ENCODE data around the gene CRTAC1. TPM values are rescaled to one million over a fixed set of nuclear protein-coding genes. Genes with fewer than 3 reads are reported as not detected.

CRTAC1 gene
- 1 to 10 TPM in 7 of 9 donors, under 1 TPM in 2; 0.91 to 8.6 (median 1.7) TPM for total RNA-seq
- 1 to 10 TPM in 1 of 2 donors, under 1 TPM in 1; 0.38 to 2.0 TPM for polyA plus RNA-seq
- long read RNA-seq, donor 1, transcript CRTAC1-202 (15 exons, 2,348 nt): major isoform, 13 of 22 reads
- long read RNA-seq, donor 1, partial matches to known transcripts: 6 of 22 reads
- long read RNA-seq, donor 1, other reads (novel, unspliced or antisense): 1 of 22 reads
- long read RNA-seq, donor 2: 0 reads
- long read RNA-seq, donor 3, partial matches to known transcripts: 0 of 2 reads
- long read RNA-seq, donor 3, other reads (novel, unspliced or antisense): 0 of 2 reads

DNA sequence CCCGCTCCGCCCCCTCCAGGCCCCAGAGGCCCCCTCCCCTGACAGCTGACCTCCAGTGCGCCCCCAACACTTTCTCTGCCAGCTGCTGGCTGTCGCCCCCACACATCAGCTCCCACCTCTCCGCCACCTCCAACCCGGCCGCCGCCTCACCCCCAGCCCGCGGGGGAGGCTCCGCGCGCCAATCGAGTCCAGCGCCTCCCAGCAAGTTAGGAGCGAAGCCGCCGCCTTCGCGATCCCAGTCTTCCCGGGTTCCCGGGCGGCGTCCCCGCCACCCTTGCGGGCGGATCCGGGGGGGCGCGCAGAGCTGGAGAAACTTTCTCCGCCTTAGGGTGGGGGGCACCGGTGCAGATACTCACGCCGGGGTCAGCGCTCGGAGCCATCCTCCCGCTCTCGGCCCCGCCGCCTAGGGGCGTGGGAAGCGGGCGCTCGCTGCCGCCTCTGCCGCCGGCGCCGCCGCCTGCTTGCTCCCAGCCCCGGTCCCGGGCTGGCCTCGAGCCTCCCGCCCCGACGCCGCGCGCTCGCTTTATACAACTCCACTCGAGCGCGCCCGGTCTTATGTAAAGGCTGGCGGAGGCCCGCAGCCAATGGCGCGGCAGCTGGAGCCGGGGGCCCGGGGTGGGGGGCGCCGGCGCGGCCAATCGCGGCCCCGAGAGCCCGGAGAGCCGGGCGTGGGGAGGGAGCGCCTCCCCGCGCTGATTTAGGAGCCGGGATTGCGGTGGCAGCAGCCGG is at the start of gene CRTAC1:
Gene CRTAC1, minus strand, starts transcription at position 529 of the 729 bp plus-strand sequence. Its CDS starts 149 bp downstream, at position 380.
- Histone ChIP-seq H3K36me3 (no peaks in the 10 kb centered on the region), H3K4me3 (peak within 1 kb of the TSS; percentile 32 to 53 (median 47)), H3K27me3 (peaks cover 11 to 69% (median 31%) of the 10 kb centered on the region in 9 donors), H3K9me3 (no peaks in the 10 kb centered on the region), H3K4me1 (peaks cover 0 to 25% (median 12%) of the 10 kb centered on the region in 12 donors), H3K27ac (no peak within 1 kb of the TSS)
- intact Hi-C loops (cut with DNase I): loop anchor here in 2 of 10 donors (10.0 kb wide), 2 partner anchors 235 to 265 kb away; no protein-coding TSS in a partner anchor
- WGBS, 4 donors: 0 to 2% (median 1%) methylated on average over 11 to 86 of the region's 86 CpGs
- DNase-seq: peak; percentile 51 to 84 (median 63)
- ATAC-seq: peak; percentile 43 to 92 (median 79)
- TF ChIP-seq, protein P1, sequence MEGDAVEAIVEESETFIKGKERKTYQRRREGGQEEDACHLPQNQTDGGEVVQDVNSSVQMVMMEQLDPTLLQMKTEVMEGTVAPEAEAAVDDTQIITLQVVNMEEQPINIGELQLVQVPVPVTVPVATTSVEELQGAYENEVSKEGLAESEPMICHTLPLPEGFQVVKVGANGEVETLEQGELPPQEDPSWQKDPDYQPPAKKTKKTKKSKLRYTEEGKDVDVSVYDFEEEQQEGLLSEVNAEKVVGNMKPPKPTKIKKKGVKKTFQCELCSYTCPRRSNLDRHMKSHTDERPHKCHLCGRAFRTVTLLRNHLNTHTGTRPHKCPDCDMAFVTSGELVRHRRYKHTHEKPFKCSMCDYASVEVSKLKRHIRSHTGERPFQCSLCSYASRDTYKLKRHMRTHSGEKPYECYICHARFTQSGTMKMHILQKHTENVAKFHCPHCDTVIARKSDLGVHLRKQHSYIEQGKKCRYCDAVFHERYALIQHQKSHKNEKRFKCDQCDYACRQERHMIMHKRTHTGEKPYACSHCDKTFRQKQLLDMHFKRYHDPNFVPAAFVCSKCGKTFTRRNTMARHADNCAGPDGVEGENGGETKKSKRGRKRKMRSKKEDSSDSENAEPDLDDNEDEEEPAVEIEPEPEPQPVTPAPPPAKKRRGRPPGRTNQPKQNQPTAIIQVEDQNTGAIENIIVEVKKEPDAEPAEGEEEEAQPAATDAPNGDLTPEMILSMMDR (IDR thresholded peaks at IDR 0.05): peak in 1 of 12 donors; percentile 4
- TF ChIP-seq POLR2A (IDR thresholded peaks at IDR 0.05): peak in 1 of 2 donors; percentile 75

- TF ChIP-seq, protein P1 (IDR thresholded peaks at IDR 0.05): no peak
- no peak for TF ChIP-seq POLR2A (IDR thresholded peaks at IDR 0.05)
- intact Hi-C loops (cut with DNase I): no loop called here
- no peaks in the 10 kb centered on the region for H3K9me3 ChIP-seq
- no peak overlapping the region for H3K4me3 ChIP-seq
- no peak for DNase-seq
- H3K36me3 ChIP-seq: no peaks in the 10 kb centered on the region
- H3K27me3 ChIP-seq: peaks cover 0 to 4% (median 0%) of the 10 kb centered on the region in 9 donors
- WGBS, 4 donors: 92 to 95% (median 94%) methylated on average over 1 of the region's 1 CpG
- no peak overlapping the region for H3K27ac ChIP-seq
- no peaks in the 10 kb centered on the region for H3K4me1 ChIP-seq
- ATAC-seq: no peak
Measured at GRCh38 chr10:98078774-98079173, 48.4 kb upstream of the CRTAC1 start.

GRCh38 chr10:98077223-98077622 is 46.8 kb upstream of the CRTAC1 start:
- no peaks in the 10 kb centered on the region for H3K4me1 ChIP-seq
- TF ChIP-seq POLR2A (IDR thresholded peaks at IDR 0.05): no peak
- TF ChIP-seq, protein P1 (IDR thresholded peaks at IDR 0.05): no peak
- WGBS, 4 donors: 47 to 75% (median 68%) methylated on average over 1 of the region's 1 CpG
- H3K36me3 ChIP-seq: no peaks in the 10 kb centered on the region
- DNase-seq: no peak
- H3K9me3 ChIP-seq: no peaks in the 10 kb centered on the region
- intact Hi-C loops (cut with DNase I): no loop called here
- no peak overlapping the region for H3K27ac ChIP-seq
- H3K4me3 ChIP-seq: no peak overlapping the region
- H3K27me3 ChIP-seq: peaks cover 0 to 12% (median under 1%) of the 10 kb centered on the region in 9 donors
- ATAC-seq: no peak

- no peak for ATAC-seq
- no peak for DNase-seq
- H3K27me3 ChIP-seq: peaks cover 0 to 21% (median 3%) of the 10 kb centered on the region in 9 donors
- TF ChIP-seq, protein P1 (IDR thresholded peaks at IDR 0.05): no peak
- TF ChIP-seq POLR2A (IDR thresholded peaks at IDR 0.05): no peak
- no peaks in the 10 kb centered on the region for H3K9me3 ChIP-seq
- intact Hi-C loops (cut with DNase I): no loop called here
- WGBS, 4 donors: 59 to 63% (median 61%) methylated on average over 7 of the region's 7 CpGs
- no peak overlapping the region for H3K27ac ChIP-seq
- H3K36me3 ChIP-seq: no peaks in the 10 kb centered on the region
- H3K4me1 ChIP-seq: no peaks in the 10 kb centered on the region
- no peak overlapping the region for H3K4me3 ChIP-seq
Measured at GRCh38 chr10:98076086-98076485, 45.7 kb upstream of the CRTAC1 start.

Data from heart left ventricle (tissue), 16 donors.